Neural progenitor cell (in vitro differentiated cells): ENCODE data around the gene NME4. TPM values are rescaled to one million over a fixed set of nuclear protein-coding genes. Genes with fewer than 3 reads are reported as not detected.
"Not testable (repeated sequence)": the region's sequence is repeated elsewhere in the genome, so short reads cannot be mapped to it uniquely, and the experiment has no call there.

Experiments used
- DNase-seq: peaks from one replicate; pipeline ENCODE4 v3.0.0-alpha.2; 2016; ENCODE audit warnings: low spot score
- H2AFZ ChIP-seq: fragments of 200-600 bp; sonication (generic); replicated peaks from 2 replicates; pipeline ENCODE4 v1.6.1; 2016; ENCODE audit warnings: antibody characterized with exemption
- H3F3A ChIP-seq: fragments of 200-600 bp; sonication (generic); 2 replicates; pipeline ENCODE4 v1.6.1; 2016; ENCODE audit warnings: antibody characterized with exemption, low read depth
- H3K27ac ChIP-seq: fragments of 200-600 bp; sonication (generic); 2 replicates; pipeline ENCODE4 v1.5.1; 2016; ENCODE audit warnings: mild to moderate bottlenecking
- H3K27me3 ChIP-seq: fragments of 200-600 bp; sonication (generic); 2 replicates; pipeline ENCODE4 v1.6.1; 2016; ENCODE audit warnings: mild to moderate bottlenecking, moderate library complexity
- H3K36me3 ChIP-seq: fragments of 200-600 bp; sonication (generic); 2 replicates; pipeline ENCODE4 v1.5.1; 2016
- H3K4me1 ChIP-seq: fragments of 200-600 bp; sonication (generic); 2 replicates; pipeline ENCODE4 v1.6.1; 2016; ENCODE audit warnings: mixed run types
- H3K4me2 ChIP-seq: fragments of 200-600 bp; sonication (generic); 2 replicates; pipeline ENCODE4 v1.6.1; 2016
- H3K4me3 ChIP-seq: fragments of 200-600 bp; sonication (generic); 2 replicates; pipeline ENCODE4 v1.5.1; 2016
- H3K79me2 ChIP-seq: fragments of 200-600 bp; sonication (generic); 2 replicates; pipeline ENCODE4 v1.6.1; 2016; ENCODE audit warnings: low read depth
- H3K9ac ChIP-seq: fragments of 200-600 bp; sonication (generic); 2 replicates; pipeline ENCODE4 v1.6.1; 2016
- H3K9me3 ChIP-seq: fragments of 200-600 bp; sonication (generic); 2 replicates; pipeline ENCODE4 v1.5.1; 2016; ENCODE audit warnings: low read depth
- H4K20me1 ChIP-seq: fragments of 200-600 bp; sonication (generic); 2 replicates; pipeline ENCODE4 v1.6.1; 2016; ENCODE audit warnings: low read depth
- H3K27ac Mint-ChIP-seq: 3 replicates; pipeline ENCODE4 v1.8.0; 2021; ENCODE audit warnings: mixed read lengths
- H3K27me3 Mint-ChIP-seq: 2 replicates; pipeline ENCODE4 v1.8.0; 2022; ENCODE audit warnings: low read depth, mild to moderate bottlenecking, inconsistent platforms, moderate library complexity, mixed read lengths; ENCODE audit not compliant: insufficient read depth
- H3K36me3 Mint-ChIP-seq: 3 replicates; pipeline ENCODE4 v1.8.0; 2021; ENCODE audit warnings: mixed read lengths
- H3K4me1 Mint-ChIP-seq: 3 replicates; pipeline ENCODE4 v1.8.0; 2021; ENCODE audit warnings: mixed read lengths
- H3K4me3 Mint-ChIP-seq: 3 replicates; pipeline ENCODE4 v1.8.0; 2021; ENCODE audit warnings: mild to moderate bottlenecking, moderate library complexity, mixed read lengths
- H3K9me3 Mint-ChIP-seq: 3 replicates; pipeline ENCODE4 v1.8.0; 2020; ENCODE audit warnings: mixed read lengths
- CTCF ChIP-seq: fragments of 200-600 bp; sonication (generic); IDR thresholded peaks from 2 replicates; pipeline ENCODE4 v1.5.1; 2017; ENCODE audit warnings: antibody characterized with exemption, mild to moderate bottlenecking
- EZH2 ChIP-seq: fragments of 200-600 bp; sonication (generic); IDR thresholded peaks from 2 replicates; pipeline ENCODE4 v1.6.1; 2017; ENCODE audit warnings: antibody characterized with exemption, mild to moderate bottlenecking, moderate library complexity
- EZH2phosphoT487 ChIP-seq: fragments of 200-600 bp; sonication (generic); IDR thresholded peaks from 2 replicates; pipeline ENCODE4 v1.6.1; 2017; ENCODE audit warnings: antibody characterized with exemption
- total RNA-seq: library from RNA; depleted of rRNA; stranded (reverse); fragments of >200 nt; gene quantifications from 2 replicates; pipeline ENCODE4 v1.2.3, GENCODE V29; 2015; ENCODE audit warnings: low replicate concordance

NME4 gene
- total RNA-seq, result 93.3 and 236 TPM in 2 replicates

DNA sequence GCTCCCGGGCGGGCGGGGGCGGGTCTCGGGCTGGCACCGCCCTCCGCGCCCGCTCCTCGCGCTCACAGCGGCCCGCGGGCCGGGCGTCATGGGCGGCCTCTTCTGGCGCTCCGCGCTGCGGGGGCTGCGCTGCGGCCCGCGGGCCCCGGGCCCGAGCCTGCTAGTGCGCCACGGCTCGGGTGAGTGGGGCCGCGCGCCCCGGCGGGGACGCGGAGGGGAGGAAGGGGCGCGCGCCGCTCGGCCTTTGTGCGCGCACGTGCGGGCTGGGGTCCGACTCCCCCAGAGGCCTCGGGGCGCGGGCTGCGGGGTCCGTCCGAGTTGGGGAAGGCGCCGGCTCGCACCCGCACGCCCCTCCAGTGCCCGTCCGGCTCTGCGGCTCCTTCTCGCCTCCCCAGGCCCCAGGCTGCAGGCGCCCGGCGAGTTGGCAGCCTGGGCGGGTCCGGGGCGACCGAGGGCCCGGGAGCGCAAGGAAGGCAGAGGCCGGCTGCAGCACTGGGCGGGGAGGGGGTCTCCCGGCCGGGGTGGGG is at the start of gene NME4:
Gene NME4, plus strand, starts transcription at position 65 of the 527 bp plus-strand sequence. Its CDS starts 24 bp downstream, at position 89.
- Mint-ChIP-seq H3K9me3 (no peaks in the 10 kb centered on the region), H3K36me3 (peaks cover 2% of the 10 kb centered on the region), H3K27me3 (peaks cover 8% of the 10 kb centered on the region), H3K4me3 (peak within 1 kb of the TSS; percentile 97), H3K27ac (peak within 1 kb of the TSS; percentile 98), H3K4me1 (peaks cover 23% of the 10 kb centered on the region)
- Histone ChIP-seq H3K9ac (no peak within 1 kb of the TSS), H3K4me2 (peak within 1 kb of the TSS; percentile 79), H3K79me2 (no peaks in the 10 kb centered on the region), H3K27ac (no peak within 1 kb of the TSS), H3K4me1 (peaks cover 7% of the 10 kb centered on the region), H4K20me1 (peaks cover 26% of the 10 kb centered on the region), H2AFZ (peak within 1 kb of the TSS; percentile 66), H3K4me3 (peak within 1 kb of the TSS; percentile 69), H3F3A (peaks cover 58% of the 10 kb centered on the region), H3K27me3 (peaks cover 2% of the 10 kb centered on the region), H3K36me3 (no peaks in the 10 kb centered on the region), H3K9me3 (no peaks in the 10 kb centered on the region)
- TF ChIP-seq CTCF (no peak), EZH2phosphoT487 (no peak), EZH2 (no peak)
- DNase-seq, result peak; percentile 77

DNA sequence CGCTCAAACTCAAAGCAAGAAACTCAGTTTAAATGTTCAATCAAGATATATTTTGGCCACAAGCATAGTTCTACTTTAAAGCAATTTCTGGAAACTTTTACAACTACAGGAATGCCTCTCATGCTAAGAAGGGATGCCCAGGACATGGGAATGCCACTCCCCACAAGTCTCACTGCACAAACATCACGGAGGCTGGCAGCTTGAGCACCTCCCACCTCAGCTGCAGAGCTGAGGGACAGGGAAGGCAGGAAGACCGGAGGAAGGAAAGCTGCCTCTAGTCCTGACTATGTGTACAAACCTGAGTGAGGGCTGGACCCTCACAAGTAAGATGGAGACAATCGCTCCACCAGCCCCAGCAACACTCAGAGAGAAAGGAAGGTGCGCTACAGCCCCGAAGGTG is 49.8 kb upstream of the NME4 start:
- Histone ChIP-seq H3K9me3 (no peaks in the 10 kb centered on the region), H2AFZ (no peak overlapping the region), H3K4me3 (no peak overlapping the region), H3K9ac (no peak overlapping the region), H4K20me1 (peaks cover 57% of the 10 kb centered on the region), H3F3A (no peaks in the 10 kb centered on the region), H3K79me2 (peaks cover 98% of the 10 kb centered on the region), H3K4me2 (no peak overlapping the region), H3K27ac (no peak overlapping the region), H3K4me1 (no peaks in the 10 kb centered on the region), H3K27me3 (no peaks in the 10 kb centered on the region), H3K36me3 (no peaks in the 10 kb centered on the region)
- peaks cover 4% of the 10 kb centered on the region for H3K9me3 Mint-ChIP-seq
- H3K4me3 Mint-ChIP-seq, result no peak overlapping the region
- H3K27me3 Mint-ChIP-seq, result peaks cover 6% of the 10 kb centered on the region
- H3K27ac Mint-ChIP-seq, result no peak overlapping the region
- DNase-seq, result no peak
- TF ChIP-seq CTCF (no peak), EZH2 (no peak), EZH2phosphoT487 (no peak)
- peaks cover 13% of the 10 kb centered on the region for H3K4me1 Mint-ChIP-seq
- peaks cover 48% of the 10 kb centered on the region for H3K36me3 Mint-ChIP-seq

DNA sequence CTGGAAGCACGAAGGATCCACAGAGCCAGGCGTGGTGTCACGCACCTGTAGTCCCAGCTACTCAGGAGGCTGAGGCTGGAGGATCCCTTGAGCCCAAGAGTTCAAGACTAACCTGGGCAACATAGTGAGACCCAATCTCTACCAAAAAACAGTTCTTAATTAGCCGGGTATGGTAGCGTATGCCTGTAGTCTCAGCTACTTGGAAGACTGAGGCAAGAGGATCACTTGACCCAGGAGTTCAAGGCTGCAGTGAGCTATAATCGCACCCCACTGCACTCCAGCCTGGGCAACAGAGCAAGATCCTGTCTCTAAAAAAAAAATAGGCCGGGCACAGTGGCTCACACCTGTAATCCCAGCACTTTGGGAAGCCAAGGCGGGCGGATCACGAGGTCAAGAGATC is 48.5 kb upstream of the NME4 start:
- H3K27me3 ChIP-seq, H3K36me3 ChIP-seq, DNase-seq, H2AFZ ChIP-seq, H3K9me3 ChIP-seq, H3K27ac ChIP-seq, H3K9me3 Mint-ChIP-seq, H3K4me1 ChIP-seq, H3K4me2 ChIP-seq, H3K27ac Mint-ChIP-seq, H3K4me3 Mint-ChIP-seq, H3K9ac ChIP-seq, H3F3A ChIP-seq, H3K4me3 ChIP-seq, H3K27me3 Mint-ChIP-seq: not testable (repeated sequence)
- Histone ChIP-seq H4K20me1 (peaks cover 57% of the 10 kb centered on the region), H3K79me2 (peaks cover 86% of the 10 kb centered on the region)
- Mint-ChIP-seq H3K4me1 (peaks cover 13% of the 10 kb centered on the region), H3K36me3 (peaks cover 38% of the 10 kb centered on the region)

DNA sequence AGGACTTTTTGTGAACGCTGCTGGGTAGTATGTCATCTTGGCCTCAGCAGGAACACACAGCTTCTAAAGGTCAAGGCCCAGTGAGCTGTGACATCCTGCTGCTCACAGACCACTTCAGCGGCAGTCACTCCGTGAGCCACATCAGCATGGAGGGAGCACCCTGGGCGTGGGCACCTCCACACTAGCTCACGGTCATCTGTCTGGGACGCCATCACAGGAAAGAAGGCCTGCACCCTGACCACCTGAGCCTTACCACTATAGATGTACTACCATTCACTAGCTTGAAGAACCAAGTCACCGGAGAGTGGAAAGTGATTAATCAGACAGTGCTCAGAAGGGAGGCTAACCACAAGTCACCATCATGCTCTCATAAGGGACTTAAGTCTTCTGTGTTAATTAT is 47.8 kb upstream of the NME4 start:
- H3K9me3 ChIP-seq, result no peaks in the 10 kb centered on the region
- H3F3A ChIP-seq, result no peaks in the 10 kb centered on the region
- H3K36me3 ChIP-seq, result no peaks in the 10 kb centered on the region
- no peak overlapping the region for H3K4me3 ChIP-seq
- H3K4me3 Mint-ChIP-seq, result peak overlapping the region; percentile 46
- peaks cover 78% of the 10 kb centered on the region for H3K79me2 ChIP-seq
- no peak overlapping the region for H2AFZ ChIP-seq
- no peak overlapping the region for H3K27ac ChIP-seq
- peaks cover 4% of the 10 kb centered on the region for H3K27me3 Mint-ChIP-seq
- H4K20me1 ChIP-seq, result peaks cover 57% of the 10 kb centered on the region
- no peak for TF ChIP-seq EZH2
- no peak for TF ChIP-seq CTCF
- TF ChIP-seq EZH2phosphoT487, result no peak
- H3K9me3 Mint-ChIP-seq, result peaks cover 4% of the 10 kb centered on the region
- H3K27me3 ChIP-seq, result no peaks in the 10 kb centered on the region
- peak; percentile 0 for DNase-seq
- H3K4me2 ChIP-seq, result no peak overlapping the region
- peaks cover 3% of the 10 kb centered on the region for H3K4me1 ChIP-seq
- peaks cover 15% of the 10 kb centered on the region for H3K4me1 Mint-ChIP-seq
- no peak overlapping the region for H3K9ac ChIP-seq
- H3K27ac Mint-ChIP-seq, result no peak overlapping the region
- peaks cover 34% of the 10 kb centered on the region for H3K36me3 Mint-ChIP-seq
